Germinal center (tissue), 1 donor: ENCODE data around the gene SLC9B1.
A peak's percentile ranks its signal among the peaks of the same experiment; 100 is the strongest.
"Not testable (repeated sequence)": the region's sequence is repeated elsewhere in the genome, so short reads cannot be mapped to it uniquely, and the experiment has no call there.

Experiments
- DNase-seq: peaks from one replicate; pipeline ENCODE4 v3.0.0; 2012; ENCODE audit warnings: mixed read lengths, low spot score

SLC9B1 gene

GRCh38 chr4:102878349-102878748, 141.2 kb downstream of the SLC9B1 start:
- not testable (repeated sequence) for DNase-seq

GRCh38 chr4:102877477-102878106, 141.9 kb downstream of the SLC9B1 start:
- not testable (repeated sequence) for DNase-seq

GRCh38 chr4:102871772-102872171, 147.7 kb downstream of the SLC9B1 start:
- DNase-seq: no peak

- no peak for DNase-seq
These were observed 149.8 kb downstream of the SLC9B1 start for GRCh38 chr4:102869569-102870197.

GRCh38 chr4:102868781-102869568, 150.5 kb downstream of the SLC9B1 start, which contains the start of gene CISD2:
Gene CISD2, plus strand, starts transcription at chr4:102868992. Its CDS starts 93 bp downstream, at chr4:102869085.
- DNase-seq: peak; percentile 90

- no peak for DNase-seq
These were observed 151.2 kb downstream of the SLC9B1 start for GRCh38 chr4:102868153-102868780.

GRCh38 chr4:102867278-102868152, 152.0 kb downstream of the SLC9B1 start:
- DNase-seq: no peak

- not testable (repeated sequence) for DNase-seq
These were observed 154.2 kb downstream of the SLC9B1 start for GRCh38 chr4:102865327-102865726.

GRCh38 chr4:102862747-102863146, 156.8 kb downstream of the SLC9B1 start:
- DNase-seq: no peak

- DNase-seq: peak; percentile 14
These were observed 157.5 kb downstream of the SLC9B1 start for GRCh38 chr4:102862016-102862415.

- no peak for DNase-seq
These were observed 158.7 kb downstream of the SLC9B1 start for GRCh38 chr4:102860611-102861324.

GRCh38 chr4:102858828-102859464, 160.6 kb downstream of the SLC9B1 start:
- no peak for DNase-seq
